Measurements from ENCODE around the gene TEKTIP1.
"Not testable (repeated sequence)": the region's sequence is repeated elsewhere in the genome, so short reads cannot be mapped to it uniquely, and the experiment has no call there.

Gene TEKTIP1

DNA sequence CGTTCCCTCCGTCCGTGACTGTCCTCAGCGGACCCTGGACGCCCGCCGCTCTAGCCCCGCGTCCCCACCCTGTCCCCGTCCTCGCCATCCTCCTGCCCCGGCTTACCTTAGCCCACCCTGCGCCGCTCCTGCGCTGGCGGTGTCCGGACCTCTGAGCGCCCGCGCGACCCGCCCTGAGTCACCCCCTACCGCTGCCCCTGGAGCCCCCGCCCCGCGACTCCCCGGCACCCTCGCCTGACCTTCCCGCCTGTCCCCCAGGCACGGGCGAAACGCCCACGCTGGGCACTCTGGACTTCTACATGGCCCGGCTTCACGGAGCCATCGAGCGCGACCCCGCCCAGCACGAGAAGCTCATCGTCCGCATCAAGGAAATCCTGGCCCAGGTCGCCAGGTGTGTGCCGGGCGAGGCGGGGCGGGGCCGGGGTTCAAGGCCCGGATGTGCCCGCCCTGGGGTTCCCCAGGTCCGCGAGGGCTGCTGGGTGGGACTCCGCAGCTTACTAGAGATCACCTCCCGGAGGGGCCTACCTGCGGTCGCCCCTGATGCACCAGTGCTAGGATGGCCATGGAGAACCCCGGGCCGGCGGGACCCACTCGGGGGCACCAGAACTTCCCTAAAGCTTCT lies 38.9 kb downstream of the TEKTIP1 start:
- TF ChIP-seq, protein P1, sequence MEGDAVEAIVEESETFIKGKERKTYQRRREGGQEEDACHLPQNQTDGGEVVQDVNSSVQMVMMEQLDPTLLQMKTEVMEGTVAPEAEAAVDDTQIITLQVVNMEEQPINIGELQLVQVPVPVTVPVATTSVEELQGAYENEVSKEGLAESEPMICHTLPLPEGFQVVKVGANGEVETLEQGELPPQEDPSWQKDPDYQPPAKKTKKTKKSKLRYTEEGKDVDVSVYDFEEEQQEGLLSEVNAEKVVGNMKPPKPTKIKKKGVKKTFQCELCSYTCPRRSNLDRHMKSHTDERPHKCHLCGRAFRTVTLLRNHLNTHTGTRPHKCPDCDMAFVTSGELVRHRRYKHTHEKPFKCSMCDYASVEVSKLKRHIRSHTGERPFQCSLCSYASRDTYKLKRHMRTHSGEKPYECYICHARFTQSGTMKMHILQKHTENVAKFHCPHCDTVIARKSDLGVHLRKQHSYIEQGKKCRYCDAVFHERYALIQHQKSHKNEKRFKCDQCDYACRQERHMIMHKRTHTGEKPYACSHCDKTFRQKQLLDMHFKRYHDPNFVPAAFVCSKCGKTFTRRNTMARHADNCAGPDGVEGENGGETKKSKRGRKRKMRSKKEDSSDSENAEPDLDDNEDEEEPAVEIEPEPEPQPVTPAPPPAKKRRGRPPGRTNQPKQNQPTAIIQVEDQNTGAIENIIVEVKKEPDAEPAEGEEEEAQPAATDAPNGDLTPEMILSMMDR (IDR thresholded peaks at IDR 0.05; ENCODE audit: low read depth, low read length), result no peak
- DNase-seq (ENCODE audit: extremely low read depth, low read depth), result no peak

DNA sequence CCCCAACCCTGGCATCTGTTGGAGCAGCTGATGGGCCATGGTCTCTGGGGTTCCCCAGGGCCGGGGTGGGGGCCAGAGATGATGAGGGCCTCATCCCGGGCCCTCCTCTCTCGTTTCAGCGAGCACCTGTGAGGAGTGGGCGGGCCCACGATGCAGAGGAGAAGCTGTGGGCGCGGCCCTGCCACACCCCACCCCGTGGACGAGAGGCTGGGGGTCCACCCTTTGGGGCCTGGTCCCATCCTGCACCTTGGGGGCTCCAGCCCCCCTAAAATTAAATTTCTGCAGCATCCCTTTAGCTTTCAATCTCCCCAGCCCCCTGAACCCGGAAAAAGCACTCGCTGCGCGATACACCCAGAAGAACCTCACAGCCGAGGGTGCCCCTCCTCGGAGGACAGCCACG lies 39.4 kb downstream of the TEKTIP1 start:
- no peak for DNase-seq (ENCODE audit: extremely low read depth, low read depth)
- TF ChIP-seq, protein P1 (IDR thresholded peaks at IDR 0.05; ENCODE audit: low read depth, low read length), result no peak

DNA sequence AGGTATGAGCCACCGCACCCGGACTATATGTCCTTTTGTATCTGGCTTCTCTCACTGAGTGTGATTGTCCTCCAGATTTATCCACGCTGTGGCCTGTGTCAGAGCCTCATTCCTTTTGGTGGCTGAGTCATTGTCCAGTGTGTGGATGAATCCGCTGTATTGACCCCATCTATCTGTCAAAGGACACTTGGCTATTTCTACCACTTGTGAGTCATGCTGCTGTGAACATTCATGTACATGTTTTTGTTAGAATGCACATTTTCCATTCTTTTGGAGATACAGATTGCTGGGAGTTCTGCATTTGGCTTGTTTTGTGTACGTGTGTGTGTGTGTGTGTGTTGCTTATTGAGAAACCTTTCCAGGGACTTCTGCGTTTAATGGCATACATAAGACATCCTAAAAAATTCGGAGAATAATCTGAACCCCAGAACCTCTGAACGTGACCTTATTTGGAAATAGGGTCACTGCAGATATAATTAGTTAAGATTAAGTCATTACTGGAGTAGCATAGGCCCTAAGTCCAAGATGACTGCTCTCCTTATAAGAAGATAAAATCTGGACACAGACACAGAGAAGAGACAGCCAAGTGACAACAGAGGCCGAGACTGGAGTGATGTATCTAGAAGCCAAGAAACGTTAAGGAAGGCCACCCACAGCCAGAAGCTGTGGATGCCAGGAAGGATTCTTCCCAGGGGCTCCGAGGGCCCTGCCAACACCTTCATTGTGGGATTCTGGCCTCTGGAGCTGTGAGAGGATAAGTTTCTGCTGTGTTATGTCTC lies 41.4 kb downstream of the TEKTIP1 start:
- TF ChIP-seq, protein P1 (IDR thresholded peaks at IDR 0.05; ENCODE audit: low read depth, low read length), result no peak
- peak; percentile 43 for DNase-seq (ENCODE audit: extremely low read depth, low read depth)

DNA sequence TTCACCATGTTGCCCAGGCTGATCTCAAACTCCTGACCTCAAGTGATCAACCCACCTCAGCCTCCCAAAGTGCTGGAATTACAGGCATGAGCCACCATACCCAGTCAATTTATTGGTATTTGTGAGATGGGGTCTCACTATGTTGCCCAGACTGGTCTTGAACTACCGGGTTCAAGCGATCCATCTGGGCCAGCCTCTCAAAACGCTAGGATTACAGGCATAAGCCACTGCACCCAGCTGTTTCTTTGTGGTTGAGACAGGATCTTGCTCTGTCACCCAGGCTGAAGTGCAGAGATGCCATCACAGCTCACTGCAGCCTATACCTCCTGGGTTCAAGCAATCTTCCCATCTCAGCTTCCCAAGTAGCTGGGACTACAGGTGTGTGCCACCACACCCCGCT lies 42.8 kb downstream of the TEKTIP1 start:
- not testable (repeated sequence) for DNase-seq (ENCODE audit: extremely low read depth, low read depth)

DNA sequence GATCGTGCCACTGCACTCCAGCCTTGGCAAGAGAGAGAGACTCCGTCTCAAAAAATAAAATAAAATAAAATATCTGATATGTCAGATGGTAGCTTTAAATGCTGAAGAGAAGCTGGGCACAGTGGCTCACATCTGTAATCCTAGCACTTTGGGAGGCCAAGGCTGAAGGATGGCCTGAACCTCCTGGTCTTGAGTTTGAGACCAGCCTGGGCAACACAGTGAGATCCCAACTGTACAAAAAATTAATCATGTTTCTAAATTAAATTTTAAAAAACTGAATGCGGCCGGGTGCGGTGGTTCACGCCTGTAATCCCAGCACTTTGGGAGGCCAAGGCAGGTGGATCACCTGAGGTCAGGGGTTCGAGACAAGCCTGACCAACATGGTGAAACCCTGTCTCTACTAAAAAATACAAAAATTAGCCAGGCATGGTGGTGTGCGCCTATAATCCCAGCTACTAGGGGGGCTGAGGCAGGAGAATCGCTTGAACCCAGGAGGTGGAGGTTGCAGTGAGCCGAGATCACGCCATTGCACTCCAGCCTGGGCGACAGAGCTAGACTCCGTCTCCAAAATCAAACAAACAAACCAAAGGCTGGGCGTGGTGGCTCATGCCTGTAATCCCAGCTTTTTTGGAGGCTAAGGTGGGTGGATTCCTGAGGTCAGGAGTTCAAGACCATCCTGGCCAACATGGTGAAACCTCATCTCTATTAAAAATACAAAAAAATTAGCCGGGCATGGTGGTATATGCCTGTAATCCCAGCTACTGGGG lies 45.2 kb downstream of the TEKTIP1 start:
- not testable (repeated sequence) for DNase-seq (ENCODE audit: extremely low read depth, low read depth)

DNA sequence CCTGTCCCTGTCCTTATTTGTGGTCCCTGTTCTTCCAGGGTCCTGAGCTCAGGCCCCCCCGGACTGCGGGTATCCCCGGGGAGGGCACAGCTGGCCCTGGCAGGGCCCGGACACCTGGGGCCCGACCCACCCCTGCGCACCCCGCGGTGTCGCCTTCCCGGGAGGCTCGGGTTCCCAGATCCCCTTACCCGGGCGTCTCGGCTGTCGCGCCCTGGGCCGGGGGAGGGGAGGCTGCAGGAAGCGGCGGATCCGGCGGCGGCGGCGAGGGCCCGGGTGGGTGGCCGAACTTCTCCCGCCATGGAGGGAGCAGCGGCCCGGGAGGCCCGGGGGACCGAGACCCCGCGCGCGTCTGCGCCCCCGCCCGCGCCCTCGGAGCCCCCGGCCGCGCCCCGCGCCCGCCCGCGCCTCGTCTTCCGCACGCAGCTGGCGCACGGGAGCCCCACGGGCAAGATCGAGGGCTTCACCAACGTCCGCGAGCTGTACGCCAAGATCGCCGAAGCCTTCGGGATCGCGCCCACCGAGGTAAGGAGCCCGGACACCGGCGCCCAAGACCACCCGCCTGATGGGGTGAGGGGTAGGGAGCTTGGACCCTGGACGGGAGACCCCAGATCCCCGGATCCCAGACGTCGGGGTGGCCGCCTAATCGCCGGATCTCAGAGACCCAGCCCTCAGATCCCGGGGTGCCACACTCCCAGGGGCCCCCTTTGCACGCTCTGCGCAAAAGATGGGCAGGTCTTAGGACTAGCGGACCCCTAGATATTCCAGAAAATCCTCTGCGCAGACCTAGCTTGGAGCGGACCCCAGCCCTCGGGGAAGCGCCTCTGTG lies 46.5 kb downstream of the TEKTIP1 start, which contains the start of gene GIPC3:
Gene GIPC3, plus strand, starts transcription at position 178 of the 826 bp plus-strand sequence. Its CDS starts 120 bp downstream, at position 298.
- TF ChIP-seq, protein P1 (IDR thresholded peaks at IDR 0.05; ENCODE audit: low read depth, low read length), result no peak
- no peak for DNase-seq (ENCODE audit: extremely low read depth, low read depth)

DNA sequence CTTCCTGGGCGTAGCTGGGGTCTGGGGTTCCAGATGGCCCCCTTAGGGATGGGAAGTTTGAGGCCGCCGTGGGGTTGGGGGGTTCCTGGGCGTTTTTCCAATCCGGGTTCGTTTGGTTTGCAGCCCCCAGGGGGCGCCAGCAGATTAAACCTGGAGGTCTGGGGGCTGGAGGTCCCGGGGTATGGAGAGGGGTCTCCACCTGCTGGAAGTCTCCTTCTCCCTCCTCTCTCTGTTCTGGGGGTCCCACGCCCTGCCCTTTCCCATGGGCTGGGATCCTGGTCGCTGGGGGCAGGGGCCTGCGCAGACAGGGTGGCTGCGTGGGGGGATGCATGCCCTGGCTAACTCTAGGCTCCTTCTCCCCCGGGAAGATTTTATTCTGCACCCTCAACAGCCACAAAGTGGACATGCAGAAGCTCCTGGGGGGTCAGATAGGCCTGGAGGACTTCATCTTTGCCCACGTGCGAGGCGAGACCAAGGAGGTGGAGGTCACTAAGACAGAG lies 47.2 kb downstream of the TEKTIP1 start:
- DNase-seq (ENCODE audit: extremely low read depth, low read depth), result no peak
- TF ChIP-seq, protein P1 (IDR thresholded peaks at IDR 0.05; ENCODE audit: low read depth, low read length), result peak; percentile 42

Measured in AG09319 (cell line).